Activated CD8-positive, alpha-beta T cell treated with anti-CD3 and anti-CD28 coated beads, Interleukin-2, amount 10 ng/mL, durations not matched to agents 7 days and 5 days (primary cell): Measurements from ENCODE around the gene NADSYN1. TPM values are rescaled to one million over a fixed set of nuclear protein-coding genes. Genes with fewer than 3 reads are reported as not detected.

ENCODE experiments used
- ATAC-seq: fragments of 150-1000 bp; cut with Tn5 transposase; one replicate; pipeline ENCODE4 v1.10.0; 2021; ENCODE audit warnings: moderate library complexity
- CTCF ChIA-PET: fragments of 350-600 bp; sonication (Branson Sonifier 250); formaldehyde crosslinking; loops from one replicate; lab custom pipeline; 2021; ENCODE audit warnings: antibody characterized with exemption; lab: Charles Lee
- POLR2A ChIA-PET: fragments of 350-600 bp; sonication (Branson Sonifier 250); formaldehyde crosslinking; loops from one replicate; lab custom pipeline; 2021; ENCODE audit warnings: antibody characterized with exemption; lab: Charles Lee
- DNase-seq: peaks from one replicate; pipeline ENCODE4 v3.0.0-alpha.2; 2020
- H3K27ac Mint-ChIP-seq: one replicate; pipeline ENCODE4 v1.8.0; 2021; ENCODE audit warnings: mild to moderate bottlenecking, mixed read lengths
- H3K27me3 Mint-ChIP-seq: one replicate; pipeline ENCODE4 v1.8.0; 2021; ENCODE audit warnings: low read depth, mixed read lengths
- H3K36me3 Mint-ChIP-seq: one replicate; pipeline ENCODE4 v1.8.0; 2021; ENCODE audit warnings: low read depth, mixed read lengths
- H3K4me1 Mint-ChIP-seq: one replicate; pipeline ENCODE4 v1.8.0; 2021; ENCODE audit warnings: low read depth, mixed read lengths
- H3K4me3 Mint-ChIP-seq: one replicate; pipeline ENCODE4 v1.8.0; 2021; ENCODE audit warnings: mild to moderate bottlenecking, mixed read lengths
- H3K9me3 Mint-ChIP-seq: one replicate; pipeline ENCODE4 v1.8.0; 2022; ENCODE audit warnings: mixed read lengths; ENCODE audit not compliant: insufficient read depth
- total RNA-seq, 2 experiments: library from RNA; stranded (reverse); gene quantifications; one replicate each; pipeline ENCODE4 v1.2.3, GENCODE V29; 2021

Gene NADSYN1
- total RNA-seq, 2 experiments from 2014 or later, result 118 to 127 TPM

DNA sequence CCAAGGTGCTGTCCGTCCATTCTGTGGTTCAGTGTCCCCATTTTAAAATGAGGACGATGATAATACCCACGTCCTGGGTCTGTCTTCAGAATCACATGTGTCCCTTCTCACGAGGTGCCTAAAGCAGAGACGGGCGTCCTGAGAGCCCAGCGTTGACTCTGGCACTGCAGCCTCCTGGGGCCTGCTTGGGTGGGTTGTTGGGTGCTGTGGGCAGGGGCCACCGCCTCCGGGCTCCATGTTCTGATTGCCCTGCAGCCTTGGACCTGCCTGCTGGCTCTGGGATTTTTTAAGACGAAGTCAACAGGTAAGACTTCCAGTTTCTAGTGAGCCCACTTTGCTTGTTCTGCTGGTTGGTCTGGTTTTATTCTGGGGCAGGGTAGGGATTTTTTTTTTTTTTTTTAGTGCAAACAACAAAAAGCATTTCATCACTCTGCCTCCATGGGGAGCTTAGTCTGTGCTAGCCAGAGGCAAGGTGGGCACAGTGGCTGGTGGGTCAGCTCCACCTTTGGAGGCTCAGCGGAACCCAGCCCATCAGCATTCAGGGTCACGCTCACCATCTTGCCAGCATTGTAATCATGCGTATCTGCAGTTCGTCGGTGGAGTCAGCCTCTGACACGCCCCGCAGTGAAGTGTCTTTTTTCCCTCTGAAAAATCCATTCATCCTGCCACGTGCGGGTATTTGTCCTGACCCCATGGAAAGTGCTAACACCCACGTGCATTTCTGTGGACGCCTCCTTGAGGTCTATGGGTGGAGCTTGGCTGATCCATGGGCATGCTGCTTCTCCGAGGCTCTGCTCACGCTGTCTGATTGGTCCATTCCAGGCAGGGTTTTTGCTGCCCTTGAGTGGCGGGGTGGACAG, 28.3 kb downstream of the NADSYN1 start:
- peaks cover 61% of the 10 kb centered on the region for H3K36me3 Mint-ChIP-seq

DNA sequence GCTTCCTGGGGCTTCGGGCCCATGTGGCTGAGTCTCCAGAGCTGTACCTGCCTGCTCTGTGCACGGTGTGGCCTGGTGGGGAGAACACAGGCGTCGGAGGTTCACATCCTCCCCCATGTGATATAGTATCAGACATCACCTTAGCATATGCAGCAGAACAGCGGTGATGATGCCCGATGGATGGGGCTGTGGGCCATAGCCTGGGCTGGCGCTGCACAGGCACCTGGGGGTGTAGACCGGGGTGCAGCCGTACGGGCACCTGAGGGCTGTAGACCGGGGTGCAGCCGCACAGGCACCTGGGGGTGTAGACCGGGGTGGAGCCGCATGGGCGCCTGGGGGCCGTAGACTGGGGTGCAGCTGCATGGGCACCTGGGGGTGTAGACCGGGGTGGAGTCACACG, 29.2 kb downstream of the NADSYN1 start:
- no peaks in the 10 kb centered on the region for H3K9me3 Mint-ChIP-seq
- H3K4me3 Mint-ChIP-seq, result no peak overlapping the region
- H3K27ac Mint-ChIP-seq, result no peak overlapping the region
- H3K4me1 Mint-ChIP-seq, result no peaks in the 10 kb centered on the region
- ChIA-PET POLR2A (no interaction called here), CTCF (no interaction called here)
- DNase-seq (no peak), ATAC-seq (no peak)
- H3K36me3 Mint-ChIP-seq, result peaks cover 58% of the 10 kb centered on the region
- no peaks in the 10 kb centered on the region for H3K27me3 Mint-ChIP-seq

More for the DNA sequence above, 28.3 kb downstream of the NADSYN1 start:
- no peak for ATAC-seq
- H3K4me1 Mint-ChIP-seq, result no peaks in the 10 kb centered on the region
- no peaks in the 10 kb centered on the region for H3K9me3 Mint-ChIP-seq
- no peaks in the 10 kb centered on the region for H3K27me3 Mint-ChIP-seq
- ChIA-PET POLR2A (no interaction called here), CTCF (no interaction called here)
- no peak for DNase-seq
- no peak overlapping the region for H3K27ac Mint-ChIP-seq
- H3K4me3 Mint-ChIP-seq, result no peak overlapping the region

DNA sequence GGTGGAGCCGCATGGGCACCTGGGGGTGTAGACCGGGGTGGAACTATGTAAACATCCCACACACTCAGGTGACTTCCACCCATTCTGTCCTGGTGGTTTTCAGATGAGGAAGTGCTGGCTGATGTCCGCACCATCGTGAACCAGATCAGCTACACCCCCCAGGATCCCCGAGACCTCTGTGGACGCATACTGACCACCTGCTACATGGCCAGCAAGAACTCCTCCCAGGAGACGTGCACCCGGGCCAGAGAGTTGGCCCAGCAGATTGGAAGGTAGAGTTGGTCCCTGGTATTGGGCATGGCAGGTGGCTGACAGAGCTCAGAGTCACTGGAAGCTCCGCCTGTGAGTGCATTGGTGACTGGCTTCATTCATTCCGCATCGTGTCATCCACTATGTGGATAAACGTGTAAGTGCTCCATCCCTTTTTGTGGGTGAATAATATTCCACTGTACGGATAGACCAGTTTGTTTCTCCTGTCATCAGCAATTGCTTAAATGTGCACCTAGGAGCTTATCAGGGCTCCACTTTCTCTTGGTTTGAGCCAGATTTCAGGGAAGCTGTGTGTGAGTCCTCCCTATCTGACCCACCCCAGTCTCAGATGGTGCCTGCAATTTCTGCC, 29.9 kb downstream of the NADSYN1 start:
- H3K36me3 Mint-ChIP-seq, result peaks cover 57% of the 10 kb centered on the region

GRCh38 chr11:71483692-71484091, 30.7 kb downstream of the NADSYN1 start:
- H3K4me3 Mint-ChIP-seq, result no peak overlapping the region
- peaks cover 4% of the 10 kb centered on the region for H3K4me1 Mint-ChIP-seq
- no peak overlapping the region for H3K27ac Mint-ChIP-seq
- H3K9me3 Mint-ChIP-seq, result no peaks in the 10 kb centered on the region
- DNase-seq (no peak), ATAC-seq (no peak)
- H3K27me3 Mint-ChIP-seq, result no peaks in the 10 kb centered on the region
- CTCF ChIA-PET, result no interaction called here
- peaks cover 62% of the 10 kb centered on the region for H3K36me3 Mint-ChIP-seq
- POLR2A ChIA-PET, result no interaction called here

More for the DNA sequence above, 29.9 kb downstream of the NADSYN1 start:
- Mint-ChIP-seq H3K4me3 (no peak overlapping the region), H3K27ac (no peak overlapping the region), H3K9me3 (no peaks in the 10 kb centered on the region), H3K27me3 (no peaks in the 10 kb centered on the region), H3K4me1 (peaks cover under 1% of the 10 kb centered on the region)
- DNase-seq (no peak), ATAC-seq (no peak)
- ChIA-PET CTCF (no interaction called here), POLR2A (no interaction called here)

DNA sequence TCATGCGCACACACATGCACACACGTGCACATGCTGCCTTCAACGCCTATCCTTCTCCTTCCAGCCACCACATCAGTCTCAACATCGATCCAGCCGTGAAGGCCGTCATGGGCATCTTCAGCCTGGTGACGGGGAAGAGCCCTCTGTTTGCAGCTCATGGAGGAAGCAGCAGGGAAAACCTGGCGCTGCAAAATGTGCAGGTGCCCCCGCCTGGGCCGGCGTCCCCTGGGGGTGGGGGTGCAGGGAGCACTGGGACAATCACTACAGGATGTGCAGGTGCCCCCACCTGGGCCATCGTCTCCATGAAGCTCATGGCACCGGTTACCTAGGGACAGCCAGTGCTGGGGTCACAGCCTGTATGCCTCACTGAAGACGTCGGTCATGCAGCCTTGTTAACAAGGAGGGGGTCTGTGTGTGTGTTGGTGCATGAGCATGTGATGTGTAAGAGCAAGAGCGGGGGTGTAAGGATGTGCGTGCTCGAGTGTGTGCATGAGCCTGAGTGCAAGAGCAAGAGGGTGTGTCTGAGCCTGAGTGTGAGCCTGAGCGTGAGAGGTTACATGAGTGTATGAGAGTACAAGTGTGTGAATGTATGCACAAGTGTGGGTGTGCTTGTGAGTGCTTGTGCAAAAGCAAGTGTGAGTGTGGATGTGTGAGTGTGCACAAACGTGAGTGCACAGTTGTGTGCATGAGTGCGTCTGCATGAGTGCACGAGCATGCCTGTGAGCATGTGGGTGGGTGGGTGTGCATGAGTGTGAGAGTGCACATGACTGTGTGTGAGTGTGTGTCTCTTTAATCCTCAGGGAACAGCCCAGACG, 31.5 kb downstream of the NADSYN1 start:
- no peaks in the 10 kb centered on the region for H3K9me3 Mint-ChIP-seq
- no peak overlapping the region for H3K27ac Mint-ChIP-seq
- peaks cover 67% of the 10 kb centered on the region for H3K36me3 Mint-ChIP-seq
- H3K4me3 Mint-ChIP-seq, result no peak overlapping the region
- ChIA-PET POLR2A (no interaction called here), CTCF (no interaction called here)
- ATAC-seq (no peak), DNase-seq (no peak)
- H3K4me1 Mint-ChIP-seq, result peaks cover 5% of the 10 kb centered on the region
- no peaks in the 10 kb centered on the region for H3K27me3 Mint-ChIP-seq

DNA sequence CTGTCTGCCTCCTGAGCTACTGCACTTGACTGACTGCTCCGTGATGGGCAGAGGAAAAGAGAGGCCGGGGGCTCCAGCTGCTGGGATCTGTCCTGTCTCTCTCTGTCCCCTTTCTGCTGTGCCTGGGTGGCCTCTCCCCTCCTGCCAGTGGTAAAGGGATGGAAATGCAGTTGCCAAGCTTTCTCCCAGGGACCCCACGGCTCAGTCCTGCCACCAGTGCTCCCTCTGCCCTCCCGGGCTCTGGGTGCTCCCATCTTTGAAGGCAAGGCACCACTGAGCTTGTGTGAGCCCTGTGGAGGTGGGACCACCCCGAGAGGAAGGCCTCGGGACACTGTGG, 32.0 kb downstream of the NADSYN1 start:
- Mint-ChIP-seq H3K27ac (no peak overlapping the region), H3K4me1 (peaks cover 5% of the 10 kb centered on the region), H3K9me3 (no peaks in the 10 kb centered on the region), H3K4me3 (no peak overlapping the region), H3K36me3 (peaks cover 67% of the 10 kb centered on the region), H3K27me3 (no peaks in the 10 kb centered on the region)
- CTCF ChIA-PET, result no interaction called here
- ATAC-seq, result no peak
- no peak for DNase-seq
- POLR2A ChIA-PET, result no interaction called here

- H3K9me3 Mint-ChIP-seq, result no peaks in the 10 kb centered on the region
- no peak overlapping the region for H3K27ac Mint-ChIP-seq
- ChIA-PET POLR2A (no interaction called here), CTCF (no interaction called here)
- peaks cover 67% of the 10 kb centered on the region for H3K36me3 Mint-ChIP-seq
- no peak for DNase-seq
- peaks cover 5% of the 10 kb centered on the region for H3K4me1 Mint-ChIP-seq
- no peaks in the 10 kb centered on the region for H3K27me3 Mint-ChIP-seq
- ATAC-seq, result no peak
- no peak overlapping the region for H3K4me3 Mint-ChIP-seq
Measured at GRCh38 chr11:71485466-71485865, 32.5 kb downstream of the NADSYN1 start.

- Mint-ChIP-seq H3K27me3 (no peaks in the 10 kb centered on the region), H3K4me1 (peaks cover 5% of the 10 kb centered on the region), H3K36me3 (peaks cover 67% of the 10 kb centered on the region), H3K27ac (no peak overlapping the region), H3K4me3 (no peak overlapping the region), H3K9me3 (no peaks in the 10 kb centered on the region)
- ChIA-PET POLR2A (no interaction called here), CTCF (no interaction called here)
- ATAC-seq (no peak), DNase-seq (no peak)
Measured at GRCh38 chr11:71486320-71486719, 33.3 kb downstream of the NADSYN1 start.

GRCh38 chr11:71488681-71489270, 35.8 kb downstream of the NADSYN1 start:
- CTCF ChIA-PET, result no interaction called here
- POLR2A ChIA-PET, result interaction anchor here (0.6 kb wide), 1 partner anchor 898 kb away, joined by 6 read pairs; no protein-coding TSS in a partner anchor
- DNase-seq, result no peak
- no peak overlapping the region for H3K4me3 Mint-ChIP-seq
- no peaks in the 10 kb centered on the region for H3K9me3 Mint-ChIP-seq
- H3K27ac Mint-ChIP-seq, result no peak overlapping the region
- H3K36me3 Mint-ChIP-seq, result peaks cover 61% of the 10 kb centered on the region
- H3K27me3 Mint-ChIP-seq, result no peaks in the 10 kb centered on the region
- H3K4me1 Mint-ChIP-seq, result peaks cover 5% of the 10 kb centered on the region
- no peak for ATAC-seq

- H3K36me3 Mint-ChIP-seq, result peaks cover 59% of the 10 kb centered on the region
- no peak for ATAC-seq
- DNase-seq, result no peak
- H3K4me1 Mint-ChIP-seq, result peaks cover 5% of the 10 kb centered on the region
- H3K27ac Mint-ChIP-seq, result peak overlapping the region; percentile 58
- ChIA-PET POLR2A (interaction anchor here (0.6 kb wide), 1 partner anchor 899 kb away, joined by 6 read pairs; no protein-coding TSS in a partner anchor), CTCF (no interaction called here)
- H3K9me3 Mint-ChIP-seq, result no peaks in the 10 kb centered on the region
- H3K4me3 Mint-ChIP-seq, result no peak overlapping the region
- H3K27me3 Mint-ChIP-seq, result no peaks in the 10 kb centered on the region
Measured at GRCh38 chr11:71489311-71490043, 36.5 kb downstream of the NADSYN1 start.

DNA sequence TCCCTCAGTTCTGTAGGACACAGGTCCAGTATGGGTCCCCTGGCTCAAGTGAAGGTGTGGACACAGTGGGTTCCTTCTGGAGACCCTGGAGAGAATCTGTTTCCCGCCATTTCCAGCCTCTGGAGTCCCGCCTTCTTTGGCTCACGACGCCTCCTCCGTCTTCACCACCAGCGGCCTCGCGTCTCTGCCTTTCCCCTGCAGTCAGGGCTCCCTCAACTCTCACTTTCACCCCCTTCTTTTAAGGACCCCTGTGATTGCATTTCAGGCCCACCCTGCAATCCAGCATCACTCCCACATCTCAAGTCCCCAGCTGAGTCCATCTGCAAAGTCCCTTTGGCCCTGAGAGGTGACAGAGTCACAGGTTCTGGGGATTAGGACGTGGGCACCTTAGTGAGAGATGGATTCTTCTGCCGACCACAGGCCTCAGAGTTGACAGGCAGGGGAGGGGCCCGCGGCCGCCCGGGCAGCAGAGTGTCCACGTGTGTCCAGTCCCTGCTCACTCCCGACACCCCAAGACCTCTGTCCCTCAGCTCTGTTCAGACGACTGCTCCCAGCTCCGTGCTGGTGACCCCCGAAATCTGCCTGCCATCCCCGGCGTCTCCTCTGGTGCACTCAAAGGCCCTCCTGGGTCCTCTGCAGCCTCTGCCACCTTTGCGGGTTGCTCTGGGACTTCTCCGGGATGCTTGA, 37.2 kb downstream of the NADSYN1 start:
- Mint-ChIP-seq H3K4me3 (no peak overlapping the region), H3K36me3 (peaks cover 57% of the 10 kb centered on the region), H3K27me3 (no peaks in the 10 kb centered on the region), H3K9me3 (no peaks in the 10 kb centered on the region), H3K4me1 (peaks cover 5% of the 10 kb centered on the region), H3K27ac (no peak overlapping the region)
- ATAC-seq, result no peak
- ChIA-PET POLR2A (no interaction called here), CTCF (no interaction called here)
- no peak for DNase-seq
